Motor neuron (in vitro differentiated cells): ENCODE measurements around the gene LEMD1. TPM values are rescaled to one million over a fixed set of nuclear protein-coding genes. Genes with fewer than 3 reads are reported as not detected.
A peak's percentile ranks its signal among the peaks of the same experiment; 100 is the strongest.

ENCODE experiments used
- ATAC-seq, 8 experiments: fragments of 200-7000 bp; cut with Tn5 transposase; replicated peaks in 6 of 8; 2 replicates each; pipeline ENCODE4 v1.8.0; 2021; ENCODE audit warnings: mild to moderate bottlenecking in 8 of 8, moderate library complexity in 8 of 8
- H3K27ac ChIP-seq, 2 donors: fragments of 250-450 bp; sonication (Bioruptor Pico); 2 replicates each; pipeline ENCODE4 v1.9.0; 2021; ENCODE audit warnings: antibody characterized with exemption in 2 of 2, mild to moderate bottlenecking in 2 of 2, moderate library complexity in 1 of 2
- H3K4me1 ChIP-seq, 2 donors: fragments of 250-450 bp; sonication (Bioruptor Pico); replicated peaks in 1 of 2; 2 replicates each; pipeline ENCODE4 v1.6.1; 2021; ENCODE audit warnings: antibody characterized with exemption in 2 of 2, mild to moderate bottlenecking in 2 of 2, moderate library complexity in 1 of 2
- H3K4me3 ChIP-seq, 5 donors: fragments of 250-450 bp; sonication (Bioruptor Pico); 2 replicates each; pipeline ENCODE4 v1.9.0; 2021; ENCODE audit warnings: antibody characterized with exemption in 5 of 5, mild to moderate bottlenecking in 5 of 5, moderate library complexity in 4 of 5
- WGBS, 10 experiments: fragments of 450-650 bp; shearing (Covaris generic); methylation state at CpG; one replicate each; pipeline ENCODE4 v1.0.0; 2022; 5-methylcytosine and 5-hydroxymethylcytosine counted together
- in situ Hi-C, 9 experiments: fragments of 400-800 bp; cut with MboI; loops; one replicate each; pipeline ENCODE4 v1.15.0; 2021; ENCODE audit warnings: low sequenced_read_pairs in 9 of 9, low pct_unique_long_range_greater_than_20kb in 2 of 9; ENCODE audit not compliant: unreplicated experiment in 9 of 9
- total RNA-seq, 8 experiments: library from RNA; unstranded; fragments of 300-600 nt; gene quantifications; 2 replicates each; pipeline versions ENCODE4 v1.2.3 to v1.2.4, GENCODE V29; 2022

Gene LEMD1
- total RNA-seq, 8 experiments from 2014 or later: 4.2 to 46.8 (median 36.4) TPM; not detected in 3

- Histone ChIP-seq H3K4me1 (peaks cover 75 to 88% of the 10 kb centered on the region in 2 donors), H3K4me3 (peak overlapping the region in 1 of 5 donors; percentile 31), H3K27ac (peak overlapping the region; percentile 17 to 90)
- WGBS, 10 experiments: 20 to 80% (median 40%) methylated on average over 1 to 5 of the region's 5 CpGs; no CpG with 5 or more reads in 1 of the 10 experiments
- ATAC-seq: peak in 2 of 8 experiments; percentile 62 to 66
- in situ Hi-C loops: no loop called here
Measured at GRCh38 chr1:205354259-205355074, 67.4 kb downstream of the LEMD1 start.

GRCh38 chr1:205353612-205354011 lies 68.2 kb downstream of the LEMD1 start:
- in situ Hi-C loops: no loop called here
- Histone ChIP-seq H3K27ac (peak overlapping the region; percentile 90), H3K4me1 (peaks cover 83 to 96% of the 10 kb centered on the region in 2 donors), H3K4me3 (no peak overlapping the region)
- no peak for ATAC-seq
- WGBS, 10 experiments: 20 to 100% (median 75%) methylated on average over 1 to 6 of the region's 6 CpGs; no CpG with 5 or more reads in 3 of the 10 experiments

GRCh38 chr1:205353191-205353590 lies 68.7 kb downstream of the LEMD1 start:
- 47 to 100% (median 86%) methylated on average over 1 to 4 of the region's 4 CpGs; no CpG with 5 or more reads in 1 of the 10 experiments for WGBS, 10 experiments
- Histone ChIP-seq H3K4me3 (no peak overlapping the region), H3K4me1 (peaks cover 87 to 97% of the 10 kb centered on the region in 2 donors), H3K27ac (peak overlapping the region; percentile 90)
- in situ Hi-C loops: no loop called here
- ATAC-seq: no peak

- Histone ChIP-seq H3K4me3 (no peak overlapping the region), H3K4me1 (peaks cover 85 to 93% of the 10 kb centered on the region in 2 donors), H3K27ac (peak overlapping the region; percentile 90)
- ATAC-seq: peak; percentile 35 to 76 (median 72)
- 0 to 83% (median 35%) methylated on average over 1 to 10 of the region's 11 CpGs; no CpG with 5 or more reads in 4 of the 10 experiments for WGBS, 10 experiments
- in situ Hi-C loops: no loop called here
Measured at GRCh38 chr1:205351984-205352713, 69.7 kb downstream of the LEMD1 start.

- in situ Hi-C loops: no loop called here
- Histone ChIP-seq H3K4me3 (no peak overlapping the region), H3K4me1 (peaks cover 77 to 87% of the 10 kb centered on the region in 2 donors), H3K27ac (peak overlapping the region; percentile 49 to 90)
- WGBS, 10 experiments: 0 to 80% (median 25%) methylated on average over 1 to 7 of the region's 8 CpGs; no CpG with 5 or more reads in 2 of the 10 experiments
- peak in 5 of 8 experiments; percentile 36 to 62 (median 55) for ATAC-seq
Measured at GRCh38 chr1:205350691-205351141, 71.1 kb downstream of the LEMD1 start.

GRCh38 chr1:205350124-205350523 lies 71.7 kb downstream of the LEMD1 start:
- no peak for ATAC-seq
- Histone ChIP-seq H3K4me1 (peaks cover 73 to 81% of the 10 kb centered on the region in 2 donors), H3K27ac (peak overlapping the region; percentile 57 to 90), H3K4me3 (no peak overlapping the region)
- WGBS, 10 experiments: 17 to 67% (median 42%) methylated on average over 1 to 3 of the region's 4 CpGs; no CpG with 5 or more reads in 6 of the 10 experiments
- in situ Hi-C loops: no loop called here

- peak in 6 of 8 experiments; percentile 1 to 66 (median 18) for ATAC-seq
- peaks cover 69 to 81% of the 10 kb centered on the region in 2 donors for H3K4me1 ChIP-seq
- no peak overlapping the region for H3K4me3 ChIP-seq
- WGBS, 10 experiments: 20 to 100% (median 72%) methylated on average over 1 to 5 of the region's 5 CpGs; no CpG with 5 or more reads in 1 of the 10 experiments
- peak overlapping the region; percentile 57 to 90 for H3K27ac ChIP-seq
- in situ Hi-C loops: loop anchor here in 1 of 9 experiments (25.0 kb wide), 1 partner anchor 138 kb away; no protein-coding TSS in a partner anchor
Measured at GRCh38 chr1:205348554-205349487, 73.0 kb downstream of the LEMD1 start.

- Histone ChIP-seq H3K4me1 (peaks cover 59 to 67% of the 10 kb centered on the region in 2 donors), H3K27ac (no peak overlapping the region), H3K4me3 (no peak overlapping the region)
- in situ Hi-C loops: loop anchor here in 1 of 9 experiments (25.0 kb wide), 1 partner anchor 140 kb away; no protein-coding TSS in a partner anchor
- 29 to 100% (median 84%) methylated on average over 1 to 10 of the region's 10 CpGs for WGBS, 10 experiments
- ATAC-seq: peak in 4 of 8 experiments; percentile 3 to 21 (median 9)
Measured at GRCh38 chr1:205346956-205347574, 74.8 kb downstream of the LEMD1 start.

GRCh38 chr1:205345761-205346160 lies 76.1 kb downstream of the LEMD1 start:
- Histone ChIP-seq H3K4me3 (no peak overlapping the region), H3K4me1 (peaks cover 51 to 54% of the 10 kb centered on the region in 2 donors), H3K27ac (no peak overlapping the region)
- WGBS, 10 experiments: 58 to 96% (median 84%) methylated on average over 1 to 11 of the region's 11 CpGs
- no peak for ATAC-seq
- in situ Hi-C loops: loop anchor here in 1 of 9 experiments (25.0 kb wide), 1 partner anchor 142 kb away; no protein-coding TSS in a partner anchor

GRCh38 chr1:205344066-205344928 lies 77.6 kb downstream of the LEMD1 start:
- WGBS, 10 experiments: 19 to 93% (median 37%) methylated on average over 1 to 36 of the region's 59 CpGs; no CpG with 5 or more reads in 4 of the 10 experiments
- ATAC-seq: peak; percentile 44 to 86 (median 81)
- H3K4me1 ChIP-seq: peaks cover 36 to 39% of the 10 kb centered on the region in 2 donors
- H3K27ac ChIP-seq: peak overlapping the region; percentile 11 to 15
- in situ Hi-C loops: loop anchor here in 1 of 9 experiments (25.0 kb wide), 1 partner anchor 143 kb away; no protein-coding TSS in a partner anchor
- peak overlapping the region; percentile 25 to 37 (median 32) for H3K4me3 ChIP-seq
